Stomach (tissue), 4 donors: ENCODE data around the gene ERBB4.

ENCODE experiments used
- POLR2A ChIP-seq, 4 donors: fragments of 450-650 bp; IDR thresholded peaks; one replicate each; pipeline ENCODE4 v1.6.1; 2016; ENCODE audit warnings: antibody characterized with exemption in 4 of 4, control low read depth in 2 of 4, mild to moderate bottlenecking in 1 of 4, moderate library complexity in 1 of 4
- POLR2AphosphoS5 ChIP-seq, 3 donors: sonication (generic); formaldehyde crosslinking; IDR thresholded peaks; one replicate each; pipeline ENCODE4 v1.6.1; 2016; ENCODE audit warnings: antibody characterized with exemption in 3 of 3
- TF ChIP-seq, protein P1 (sequence below), 7 experiments: fragments of 450-650 bp in 4 of 7; fragments of 200-600 bp in 3 of 7; sonication (generic) in 3 of 7; IDR thresholded peaks; one replicate each; pipeline ENCODE4 v1.5.1; 2016 to 2019; ENCODE audit warnings: antibody characterized with exemption in 7 of 7, control low read depth in 2 of 7, mild to moderate bottlenecking in 1 of 7

DNA sequence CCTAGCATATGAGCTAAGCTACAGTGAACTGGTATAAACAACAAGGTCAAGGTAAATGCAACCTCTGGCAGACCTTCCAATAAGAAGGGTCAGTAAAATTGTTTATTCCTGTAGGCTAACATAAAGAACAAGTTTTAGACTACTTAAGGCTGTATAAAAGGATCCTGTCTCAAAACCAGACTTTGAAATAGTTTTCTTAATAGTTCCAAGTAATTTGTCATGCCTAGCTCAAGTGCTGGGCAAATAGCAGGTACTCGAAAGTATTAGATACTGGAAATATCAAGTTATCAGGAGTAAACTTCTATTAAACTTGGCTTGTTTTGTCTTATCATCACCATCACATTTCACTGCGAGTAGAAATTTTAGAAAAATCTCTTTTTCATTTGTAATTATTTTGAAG, 1087.0 kb downstream of the ERBB4 start:
- TF ChIP-seq, protein P1, sequence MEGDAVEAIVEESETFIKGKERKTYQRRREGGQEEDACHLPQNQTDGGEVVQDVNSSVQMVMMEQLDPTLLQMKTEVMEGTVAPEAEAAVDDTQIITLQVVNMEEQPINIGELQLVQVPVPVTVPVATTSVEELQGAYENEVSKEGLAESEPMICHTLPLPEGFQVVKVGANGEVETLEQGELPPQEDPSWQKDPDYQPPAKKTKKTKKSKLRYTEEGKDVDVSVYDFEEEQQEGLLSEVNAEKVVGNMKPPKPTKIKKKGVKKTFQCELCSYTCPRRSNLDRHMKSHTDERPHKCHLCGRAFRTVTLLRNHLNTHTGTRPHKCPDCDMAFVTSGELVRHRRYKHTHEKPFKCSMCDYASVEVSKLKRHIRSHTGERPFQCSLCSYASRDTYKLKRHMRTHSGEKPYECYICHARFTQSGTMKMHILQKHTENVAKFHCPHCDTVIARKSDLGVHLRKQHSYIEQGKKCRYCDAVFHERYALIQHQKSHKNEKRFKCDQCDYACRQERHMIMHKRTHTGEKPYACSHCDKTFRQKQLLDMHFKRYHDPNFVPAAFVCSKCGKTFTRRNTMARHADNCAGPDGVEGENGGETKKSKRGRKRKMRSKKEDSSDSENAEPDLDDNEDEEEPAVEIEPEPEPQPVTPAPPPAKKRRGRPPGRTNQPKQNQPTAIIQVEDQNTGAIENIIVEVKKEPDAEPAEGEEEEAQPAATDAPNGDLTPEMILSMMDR (IDR thresholded peaks at IDR 0.05): no peak
- TF ChIP-seq POLR2AphosphoS5 (IDR thresholded peaks at IDR 0.05) (no peak), POLR2A (IDR thresholded peaks at IDR 0.05) (no peak)
